HepG2 (cell line): ENCODE data around the gene GTF3C5.

Experiments used
- HCFC1 ChIP-seq: fragments of 150-350 bp; IDR thresholded peaks from 2 replicates; pipeline ENCODE4 v1.6.1; 2014; ENCODE audit warnings: low read depth, low read length
- MYC ChIP-seq: sonication (generic); formaldehyde crosslinking; IDR thresholded peaks from 2 replicates; pipeline ENCODE4 v1.9.0; 2021; ENCODE audit warnings: missing genetic modification reagents, borderline replicate concordance
- SMC3 ChIP-seq: IDR thresholded peaks from 2 replicates; pipeline ENCODE4 v1.6.1; 2011; ENCODE audit warnings: low read length, improper control_type of control experiment
- SOX6 ChIP-seq, 2 experiments: fragments of 450-650 bp in 1 of 2; sonication (generic) in 1 of 2; formaldehyde crosslinking in 1 of 2; IDR thresholded peaks; 2 replicates each; pipeline versions ENCODE4 v1.4.0 to v1.6.1; 2017 to 2020; ENCODE audit warnings: antibody characterized with exemption in 1 of 2, mild to moderate bottlenecking in 1 of 2, missing genetic modification reagents in 1 of 2
- TP53 ChIP-seq: sonication (generic); formaldehyde crosslinking; conservative IDR thresholded peaks from 2 replicates; pipeline ENCODE4 v1.4.0; 2020; ENCODE audit warnings: missing genetic modification reagents
- ZNF609 ChIP-seq: sonication (generic); formaldehyde crosslinking; IDR thresholded peaks from 2 replicates; pipeline ENCODE4 v1.4.0; 2020; ENCODE audit warnings: mild to moderate bottlenecking, missing genetic modification reagents, borderline replicate concordance
- ZNF737 ChIP-seq: sonication (generic); formaldehyde crosslinking; IDR thresholded peaks from 2 replicates; pipeline ENCODE4 v1.5.0; 2020; ENCODE audit warnings: missing genetic modification reagents, mild to moderate bottlenecking, borderline replicate concordance
- TF ChIP-seq, protein P1 (sequence below): sonication (generic); formaldehyde crosslinking; IDR thresholded peaks from 2 replicates; pipeline ENCODE4 v1.4.0; 2020; ENCODE audit warnings: missing genetic modification reagents, borderline replicate concordance
- TF ChIP-seq, protein P2 (sequence below): sonication (generic); formaldehyde crosslinking; IDR thresholded peaks from 2 replicates; pipeline ENCODE4 v1.5.1; 2020; ENCODE audit warnings: missing genetic modification reagents, mild to moderate bottlenecking, borderline replicate concordance

- TF ChIP-seq TP53 (CRISPR knock-in tag), result no peak
- TF ChIP-seq, protein P1, sequence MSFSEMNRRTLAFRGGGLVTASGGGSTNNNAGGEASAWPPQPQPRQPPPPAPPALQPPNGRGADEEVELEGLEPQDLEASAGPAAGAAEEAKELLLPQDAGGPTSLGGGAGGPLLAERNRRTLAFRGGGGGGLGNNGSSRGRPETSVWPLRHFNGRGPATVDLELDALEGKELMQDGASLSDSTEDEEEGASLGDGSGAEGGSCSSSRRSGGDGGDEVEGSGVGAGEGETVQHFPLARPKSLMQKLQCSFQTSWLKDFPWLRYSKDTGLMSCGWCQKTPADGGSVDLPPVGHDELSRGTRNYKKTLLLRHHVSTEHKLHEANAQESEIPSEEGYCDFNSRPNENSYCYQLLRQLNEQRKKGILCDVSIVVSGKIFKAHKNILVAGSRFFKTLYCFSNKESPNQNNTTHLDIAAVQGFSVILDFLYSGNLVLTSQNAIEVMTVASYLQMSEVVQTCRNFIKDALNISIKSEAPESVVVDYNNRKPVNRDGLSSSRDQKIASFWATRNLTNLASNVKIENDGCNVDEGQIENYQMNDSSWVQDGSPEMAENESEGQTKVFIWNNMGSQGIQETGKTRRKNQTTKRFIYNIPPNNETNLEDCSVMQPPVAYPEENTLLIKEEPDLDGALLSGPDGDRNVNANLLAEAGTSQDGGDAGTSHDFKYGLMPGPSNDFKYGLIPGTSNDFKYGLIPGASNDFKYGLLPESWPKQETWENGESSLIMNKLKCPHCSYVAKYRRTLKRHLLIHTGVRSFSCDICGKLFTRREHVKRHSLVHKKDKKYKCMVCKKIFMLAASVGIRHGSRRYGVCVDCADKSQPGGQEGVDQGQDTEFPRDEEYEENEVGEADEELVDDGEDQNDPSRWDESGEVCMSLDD (CRISPR knock-in tag), result no peak
- TF ChIP-seq ZNF737 (CRISPR knock-in tag), result no peak
- TF ChIP-seq, protein P2, sequence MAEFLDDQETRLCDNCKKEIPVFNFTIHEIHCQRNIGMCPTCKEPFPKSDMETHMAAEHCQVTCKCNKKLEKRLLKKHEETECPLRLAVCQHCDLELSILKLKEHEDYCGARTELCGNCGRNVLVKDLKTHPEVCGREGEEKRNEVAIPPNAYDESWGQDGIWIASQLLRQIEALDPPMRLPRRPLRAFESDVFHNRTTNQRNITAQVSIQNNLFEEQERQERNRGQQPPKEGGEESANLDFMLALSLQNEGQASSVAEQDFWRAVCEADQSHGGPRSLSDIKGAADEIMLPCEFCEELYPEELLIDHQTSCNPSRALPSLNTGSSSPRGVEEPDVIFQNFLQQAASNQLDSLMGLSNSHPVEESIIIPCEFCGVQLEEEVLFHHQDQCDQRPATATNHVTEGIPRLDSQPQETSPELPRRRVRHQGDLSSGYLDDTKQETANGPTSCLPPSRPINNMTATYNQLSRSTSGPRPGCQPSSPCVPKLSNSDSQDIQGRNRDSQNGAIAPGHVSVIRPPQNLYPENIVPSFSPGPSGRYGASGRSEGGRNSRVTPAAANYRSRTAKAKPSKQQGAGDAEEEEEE (CRISPR knock-in tag), result no peak
- TF ChIP-seq ZNF609, result no peak
- no peak for TF ChIP-seq MYC (CRISPR knock-in tag)
- TF ChIP-seq SOX6 (IDR thresholded peaks at IDR 0.05), result no peak
- no peak for TF ChIP-seq SOX6 (CRISPR knock-in tag; IDR thresholded peaks at IDR 0.05)
- TF ChIP-seq HCFC1, result no peak
- TF ChIP-seq SMC3, result no peak
These were observed 74.1 kb downstream of the GTF3C5 start for GRCh38 chr9:133104718-133105460.
